Measurements from ENCODE around the gene GPR75.
"Not testable (repeated sequence)": the region's sequence is repeated elsewhere in the genome, so short reads cannot be mapped to it uniquely, and the experiment has no call there.

Gene GPR75

GRCh38 chr2:53863538-53864227 is 3.9 kb upstream of the GPR75 start:
- no peak for DNase-seq (ENCODE audit: low read depth)
- TF ChIP-seq CTCF (IDR thresholded peaks at IDR 0.05; ENCODE audit: low read depth, low read length, missing control alignments), result no peak
- no peak overlapping the region for H3K4me3 ChIP-seq (ENCODE audit: low read depth, low read length)
- in situ Hi-C loops (cut with HindIII; ENCODE audit: low sequenced_read_pairs), result no loop called here

- no peak overlapping the region for H3K4me3 ChIP-seq (ENCODE audit: low read depth, low read length)
- in situ Hi-C loops (cut with HindIII; ENCODE audit: low sequenced_read_pairs), result no loop called here
- DNase-seq (ENCODE audit: low read depth), result no peak
- TF ChIP-seq CTCF (IDR thresholded peaks at IDR 0.05; ENCODE audit: low read depth, low read length, missing control alignments), result no peak
Observed at GRCh38 chr2:53861824-53862223, 2.1 kb upstream of the GPR75 start.

- in situ Hi-C loops (cut with HindIII; ENCODE audit: low sequenced_read_pairs), result no loop called here
- no peak for TF ChIP-seq CTCF (IDR thresholded peaks at IDR 0.05; ENCODE audit: low read depth, low read length, missing control alignments)
- no peak for DNase-seq (ENCODE audit: low read depth)
- H3K4me3 ChIP-seq (ENCODE audit: low read depth, low read length), result no peak overlapping the region
Observed at GRCh38 chr2:53856272-53856671, 3.5 kb downstream of the GPR75 start.

- no peak overlapping the region for H3K4me3 ChIP-seq (ENCODE audit: low read depth, low read length)
- DNase-seq (ENCODE audit: low read depth), result no peak
- in situ Hi-C loops (cut with HindIII; ENCODE audit: low sequenced_read_pairs), result no loop called here
- no peak for TF ChIP-seq CTCF (IDR thresholded peaks at IDR 0.05; ENCODE audit: low read depth, low read length, missing control alignments)
Observed at GRCh38 chr2:53854678-53855077, 5.1 kb downstream of the GPR75 start.

GRCh38 chr2:53852532-53852931 is 7.2 kb downstream of the GPR75 start:
- in situ Hi-C loops (cut with HindIII; ENCODE audit: low sequenced_read_pairs), result no loop called here
- TF ChIP-seq CTCF (IDR thresholded peaks at IDR 0.05; ENCODE audit: low read depth, low read length, missing control alignments), result no peak
- no peak for DNase-seq (ENCODE audit: low read depth)
- no peak overlapping the region for H3K4me3 ChIP-seq (ENCODE audit: low read depth, low read length)

GRCh38 chr2:53851052-53851757 is 8.6 kb downstream of the GPR75 start:
- H3K4me3 ChIP-seq (ENCODE audit: low read depth, low read length); in situ Hi-C loops (cut with HindIII; ENCODE audit: low sequenced_read_pairs); DNase-seq (ENCODE audit: low read depth): not testable (repeated sequence)

GRCh38 chr2:53848062-53848461 is 11.7 kb downstream of the GPR75 start:
- TF ChIP-seq CTCF (IDR thresholded peaks at IDR 0.05; ENCODE audit: low read depth, low read length, missing control alignments), result no peak
- in situ Hi-C loops (cut with HindIII; ENCODE audit: low sequenced_read_pairs), result no loop called here
- no peak overlapping the region for H3K4me3 ChIP-seq (ENCODE audit: low read depth, low read length)
- no peak for DNase-seq (ENCODE audit: low read depth)

Measured in astrocyte of the cerebellum (primary cell).